ENCODE results near the gene RNF169.

Gene RNF169

GRCh38 chr11:74877132-74877531 is 128.5 kb downstream of the RNF169 start:
- no peak for DNase-seq

All from amygdala (tissue), 56 donors.